GM12864 (cell line): ENCODE measurements around the gene TNIP1.

ENCODE experiments used
- DNase-seq: peaks from one replicate; pipeline ENCODE4 v3.0.0-alpha.2; 2011; ENCODE audit warnings: low read depth
- H3K4me3 ChIP-seq: 2 replicates; pipeline ENCODE4 v1.5.1; 2011; ENCODE audit warnings: mild to moderate bottlenecking, low read depth, low read length, control low read depth
- TF ChIP-seq, protein P1 (sequence below): IDR thresholded peaks from 2 replicates; pipeline ENCODE4 v1.5.1; 2011; ENCODE audit warnings: low read depth, mild to moderate bottlenecking, moderate library complexity, low read length, control low read depth, inconsistent platforms; ENCODE audit errors: missing control alignments

TNIP1 gene

DNA sequence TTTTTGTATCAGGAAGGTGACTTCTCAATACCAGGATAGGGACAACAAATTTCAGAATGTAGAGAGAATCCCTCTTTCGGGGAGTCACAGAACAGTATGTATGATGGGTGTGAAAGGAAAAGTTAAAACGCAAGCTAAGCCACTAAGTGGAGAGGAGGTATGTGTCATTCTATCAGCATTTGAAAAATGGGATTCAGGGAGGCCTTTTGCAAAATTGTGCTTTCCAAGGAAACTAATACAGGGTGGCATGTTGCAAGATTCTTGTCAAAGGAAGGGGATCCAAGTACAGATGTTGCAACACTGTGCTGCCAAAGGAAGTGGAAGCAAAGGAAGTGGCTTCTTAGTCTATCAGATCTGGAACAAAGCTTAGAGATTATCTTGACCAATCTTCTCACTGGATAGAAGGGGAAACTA, 12.6 kb upstream of the TNIP1 start:
- H3K4me3 ChIP-seq, result peak overlapping the region; percentile 49
- TF ChIP-seq, protein P1, sequence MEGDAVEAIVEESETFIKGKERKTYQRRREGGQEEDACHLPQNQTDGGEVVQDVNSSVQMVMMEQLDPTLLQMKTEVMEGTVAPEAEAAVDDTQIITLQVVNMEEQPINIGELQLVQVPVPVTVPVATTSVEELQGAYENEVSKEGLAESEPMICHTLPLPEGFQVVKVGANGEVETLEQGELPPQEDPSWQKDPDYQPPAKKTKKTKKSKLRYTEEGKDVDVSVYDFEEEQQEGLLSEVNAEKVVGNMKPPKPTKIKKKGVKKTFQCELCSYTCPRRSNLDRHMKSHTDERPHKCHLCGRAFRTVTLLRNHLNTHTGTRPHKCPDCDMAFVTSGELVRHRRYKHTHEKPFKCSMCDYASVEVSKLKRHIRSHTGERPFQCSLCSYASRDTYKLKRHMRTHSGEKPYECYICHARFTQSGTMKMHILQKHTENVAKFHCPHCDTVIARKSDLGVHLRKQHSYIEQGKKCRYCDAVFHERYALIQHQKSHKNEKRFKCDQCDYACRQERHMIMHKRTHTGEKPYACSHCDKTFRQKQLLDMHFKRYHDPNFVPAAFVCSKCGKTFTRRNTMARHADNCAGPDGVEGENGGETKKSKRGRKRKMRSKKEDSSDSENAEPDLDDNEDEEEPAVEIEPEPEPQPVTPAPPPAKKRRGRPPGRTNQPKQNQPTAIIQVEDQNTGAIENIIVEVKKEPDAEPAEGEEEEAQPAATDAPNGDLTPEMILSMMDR, result peak; percentile 11
- no peak for DNase-seq

DNA sequence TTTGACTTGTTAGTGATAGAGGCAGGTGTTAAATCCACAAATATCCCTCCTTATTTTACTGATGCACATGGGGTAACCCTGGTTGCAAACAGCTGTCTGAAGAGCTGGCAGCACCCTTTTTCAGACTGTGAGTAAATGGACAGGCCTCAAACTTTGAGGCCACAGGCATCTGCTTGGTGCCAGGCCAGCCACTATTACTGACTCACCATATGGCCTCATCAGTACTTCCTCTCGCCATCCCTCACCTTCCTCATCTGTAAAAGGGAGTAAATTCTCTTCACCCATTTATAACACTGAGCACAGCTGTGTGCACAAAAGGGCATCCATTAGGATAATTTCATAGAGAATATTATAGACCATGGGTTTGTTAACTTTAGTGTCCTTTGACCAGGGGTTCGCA, 11.9 kb upstream of the TNIP1 start:
- TF ChIP-seq, protein P1, result no peak
- no peak for DNase-seq
- H3K4me3 ChIP-seq, result no peak overlapping the region

DNA sequence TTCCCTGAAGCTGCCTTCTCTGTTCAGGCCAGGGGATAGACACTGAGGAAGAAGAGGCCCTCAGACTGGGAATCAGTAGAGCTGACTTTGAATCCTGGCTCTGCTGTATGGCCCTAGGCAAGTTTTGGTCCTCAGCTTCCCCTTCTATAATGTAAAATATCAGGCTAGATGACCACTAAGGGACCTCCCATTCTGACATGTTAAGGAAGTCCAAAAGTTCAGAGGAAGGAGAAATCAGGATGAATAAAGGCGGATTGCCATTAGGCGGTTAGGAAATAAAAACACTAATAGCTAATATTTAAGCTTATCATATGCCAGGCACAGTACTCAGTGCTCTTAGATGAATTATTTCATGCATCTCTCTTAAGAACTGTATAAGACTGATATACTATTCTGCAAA, 8.9 kb upstream of the TNIP1 start:
- H3K4me3 ChIP-seq, result no peak overlapping the region
- TF ChIP-seq, protein P1, result no peak
- DNase-seq, result no peak

DNA sequence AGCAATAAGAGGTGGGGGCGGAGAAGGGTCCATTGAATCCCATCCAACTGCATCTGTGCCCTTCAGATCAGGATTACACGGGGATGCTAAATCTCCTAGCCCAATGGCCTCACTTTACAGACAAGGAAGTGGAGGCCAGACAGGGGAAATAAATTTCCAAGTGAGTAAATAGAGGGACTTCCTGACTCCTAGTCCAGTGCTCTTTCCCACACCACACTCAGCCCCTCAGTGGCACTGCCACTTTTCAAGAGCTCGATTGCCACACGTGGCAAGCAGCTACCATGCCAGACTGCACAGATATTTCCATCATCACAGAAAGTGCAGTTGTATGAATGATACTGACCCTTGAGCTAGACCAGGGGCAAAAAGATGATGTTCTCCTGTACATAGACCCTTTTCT, 8.2 kb upstream of the TNIP1 start:
- TF ChIP-seq, protein P1, result no peak
- DNase-seq, result no peak
- H3K4me3 ChIP-seq, result no peak overlapping the region

DNA sequence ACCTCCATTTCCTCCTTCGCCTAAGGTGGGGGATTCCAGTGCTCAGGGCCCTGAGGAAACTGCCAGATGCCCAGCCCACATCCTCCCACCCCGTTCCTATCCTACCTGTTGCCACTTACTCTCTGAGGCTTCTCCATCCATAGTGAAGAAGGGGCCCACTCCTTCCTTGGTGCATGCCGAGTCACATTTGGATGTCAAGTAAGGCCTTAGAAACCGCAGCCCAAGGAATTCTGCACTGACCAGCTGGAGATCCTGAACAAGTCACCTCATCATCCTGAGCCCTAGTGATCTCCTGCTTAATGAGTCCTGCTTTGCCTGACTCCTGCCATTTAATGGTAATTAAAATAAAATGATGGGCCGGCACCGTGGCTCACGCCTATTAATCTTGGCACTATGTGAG, 6.7 kb upstream of the TNIP1 start:
- H3K4me3 ChIP-seq, result peak overlapping the region; percentile 83; the same call in 1 of the 2 replicates
- DNase-seq, result no peak
- TF ChIP-seq, protein P1, result no peak

DNA sequence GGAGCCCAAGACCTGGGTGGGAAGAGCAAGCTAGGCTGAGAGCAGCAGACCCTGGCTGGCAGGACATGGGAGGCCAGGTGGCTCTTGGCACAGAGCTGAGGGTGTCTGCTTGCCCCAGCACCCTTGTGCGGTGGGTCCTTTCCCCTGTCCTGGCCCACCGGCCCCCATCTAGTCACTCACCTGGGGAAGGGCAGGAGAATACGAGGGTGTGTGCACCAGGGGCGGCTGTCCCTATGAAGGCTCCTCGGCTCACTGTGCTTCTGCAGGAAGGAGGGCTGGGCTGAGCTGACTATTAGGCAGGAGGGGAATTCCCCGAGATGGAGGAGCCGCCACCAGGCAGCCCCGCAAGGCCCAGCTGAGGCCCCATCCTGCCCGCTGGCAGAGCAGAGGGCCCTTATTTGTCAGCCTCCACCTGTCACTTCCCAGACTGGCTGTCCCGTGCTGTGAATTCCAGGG, 6.1 kb upstream of the TNIP1 start:
- peak overlapping the region; percentile 83 for H3K4me3 ChIP-seq
- no peak for DNase-seq
- TF ChIP-seq, protein P1, result no peak

DNA sequence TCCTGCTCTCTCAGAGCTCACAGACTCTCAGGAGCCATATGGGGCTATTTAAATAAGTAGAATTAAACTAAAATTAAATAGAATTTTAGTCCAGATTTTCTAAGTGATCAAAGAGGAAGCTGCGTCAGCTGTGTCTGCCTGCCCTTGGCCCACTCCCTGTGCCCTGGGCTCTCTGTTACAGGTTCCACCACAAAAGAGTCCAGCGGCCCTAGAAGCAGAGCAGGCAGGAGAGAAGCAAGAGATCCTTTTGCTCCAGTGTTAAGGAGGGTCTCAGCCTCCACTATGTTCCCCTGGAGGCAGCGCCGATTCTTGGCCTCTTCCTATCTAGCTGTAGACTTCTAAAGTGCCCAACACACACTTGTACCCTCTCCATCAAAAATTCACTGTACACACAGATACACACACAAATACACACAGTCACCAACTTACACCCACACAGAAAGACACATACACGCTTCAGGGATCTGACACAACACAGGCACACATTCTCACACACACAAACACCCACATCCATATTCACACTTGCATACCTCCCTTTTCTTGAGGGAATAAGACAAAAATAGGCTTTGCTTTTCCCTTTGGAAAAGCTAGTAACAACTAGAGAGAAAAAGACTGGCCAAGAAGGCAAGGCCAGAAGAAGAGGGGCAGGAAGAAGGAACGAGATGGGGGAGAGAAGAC, 5.5 kb upstream of the TNIP1 start:
- peak overlapping the region; percentile 83 for H3K4me3 ChIP-seq
- DNase-seq, result no peak
- TF ChIP-seq, protein P1, result no peak
